CD4-positive, alpha-beta T cell (primary cell): Measurements from ENCODE around the gene LHFPL3. TPM values are rescaled to one million over a fixed set of nuclear protein-coding genes. Genes with fewer than 3 reads are reported as not detected.
"Not testable (repeated sequence)": the region's sequence is repeated elsewhere in the genome, so short reads cannot be mapped to it uniquely, and the experiment has no call there.

Experiments used
- ATAC-seq: fragments of 200-7000 bp; cut with Tn5 transposase; one replicate; pipeline ENCODE4 v1.10.0; 2022; ENCODE audit warnings: mild to moderate bottlenecking; ENCODE audit not compliant: poor library complexity
- CTCF ChIA-PET: fragments of 350-600 bp; sonication (Branson Sonifier 250); formaldehyde crosslinking; loops from one replicate; lab custom pipeline; 2021; ENCODE audit warnings: antibody characterized with exemption, inconsistent platforms; lab: Charles Lee
- POLR2A ChIA-PET: fragments of 350-600 bp; sonication (Branson Sonifier 250); formaldehyde crosslinking; loops from one replicate; lab custom pipeline; 2021; ENCODE audit warnings: antibody characterized with exemption, inconsistent platforms; lab: Charles Lee
- DNase-seq, 14 experiments: peaks; one replicate each; pipeline ENCODE4 v3.0.0-alpha.2; 2013 to 2020; ENCODE audit warnings: mixed read lengths in 2 of 14
- H3K27ac ChIP-seq, 2 donors: one replicate each; pipeline versions ENCODE4 v1.5.1 to v1.7.0; 2013; ENCODE audit warnings: low read length in 2 of 2, low read depth in 1 of 2, mild to moderate bottlenecking in 1 of 2
- H3K27me3 ChIP-seq, 2 experiments: 1 replicate in 1 of 2; 2 replicates in 1 of 2; pipeline versions ENCODE4 v1.6.1 to v1.7.0; 2013; ENCODE audit warnings: low read length in 2 of 2, control low read depth in 1 of 2, mild to moderate bottlenecking in 1 of 2, moderate library complexity in 1 of 2; ENCODE audit not compliant: insufficient read depth in 2 of 2, control insufficient read depth in 1 of 2
- H3K36me3 ChIP-seq: one replicate; pipeline ENCODE4 v1.6.1; 2013; ENCODE audit warnings: low read length, control low read depth; ENCODE audit not compliant: insufficient read depth
- H3K4me1 ChIP-seq: one replicate; pipeline ENCODE4 v1.6.1; 2013; ENCODE audit warnings: low read length, control low read depth; ENCODE audit not compliant: insufficient read depth
- H3K4me3 ChIP-seq: one replicate; pipeline ENCODE4 v1.5.1; 2013; ENCODE audit warnings: mild to moderate bottlenecking, low read length, moderate library complexity
- H3K9me3 ChIP-seq, 2 experiments: 1 replicate in 1 of 2; 2 replicates in 1 of 2; pipeline versions ENCODE4 v1.6.1 to v1.7.0; 2013; ENCODE audit warnings: low read length in 2 of 2, mild to moderate bottlenecking in 2 of 2, control low read depth in 1 of 2, moderate library complexity in 1 of 2; ENCODE audit not compliant: control insufficient read depth in 1 of 2, insufficient read depth in 1 of 2
- H3K27ac Mint-ChIP-seq: one replicate; pipeline ENCODE4 v1.8.0; 2020; ENCODE audit warnings: mixed read lengths
- H3K27me3 Mint-ChIP-seq: one replicate; pipeline ENCODE4 v1.8.0; 2021; ENCODE audit warnings: mixed read lengths
- H3K36me3 Mint-ChIP-seq: one replicate; pipeline ENCODE4 v1.8.0; 2021; ENCODE audit warnings: low read depth, mixed read lengths
- H3K4me1 Mint-ChIP-seq: one replicate; pipeline ENCODE4 v1.8.0; 2021; ENCODE audit warnings: low read depth, mixed read lengths
- H3K4me3 Mint-ChIP-seq: one replicate; pipeline ENCODE4 v1.8.0; 2020; ENCODE audit warnings: mild to moderate bottlenecking, mixed read lengths
- H3K9me3 Mint-ChIP-seq: one replicate; pipeline ENCODE4 v1.8.0; 2020; ENCODE audit warnings: mixed read lengths
- CTCF ChIP-seq: fragments of 200-600 bp; IDR thresholded peaks from one replicate; pipeline ENCODE4 v1.8.0; 2022; ENCODE audit warnings: antibody characterized with exemption, mild to moderate bottlenecking
- intact Hi-C, 2 experiments: fragments of 100-400 bp; cut with DNase I in 1 of 2; cut with micrococcal nuclease in 1 of 2; formaldehyde crosslinking; loops; one replicate each; pipeline versions ENCODE4 v1.15.1 to v1.9.0; 2023 to 2025; cut with DNase I, micrococcal nuclease
- total RNA-seq, 174 experiments: library from RNA in 2 of 174; stranded (reverse) in 2 of 174; gene quantifications; one replicate each; pipeline ENCODE4 v1.2.3 and lab custom pipeline; 2021 to 2026

Gene LHFPL3
- total RNA-seq, 2 experiments from 2014 or later = not detected

GRCh38 chr7:104584620-104585019 is 256.2 kb downstream of the LHFPL3 start:
- Histone ChIP-seq H3K27ac (no peak overlapping the region), H3K36me3 (no peaks in the 10 kb centered on the region), H3K27me3 (no peaks in the 10 kb centered on the region), H3K4me3 (no peak overlapping the region), H3K4me1 (no peaks in the 10 kb centered on the region), H3K9me3 (no peaks in the 10 kb centered on the region)
- Mint-ChIP-seq H3K9me3 (peaks cover 11% of the 10 kb centered on the region), H3K36me3 (no peaks in the 10 kb centered on the region), H3K27ac (no peak overlapping the region), H3K4me1 (no peaks in the 10 kb centered on the region), H3K27me3 (no peaks in the 10 kb centered on the region), H3K4me3 (no peak overlapping the region)
- POLR2A ChIA-PET = no interaction called here
- no peak for TF ChIP-seq CTCF
- intact Hi-C loops = no loop called here
- DNase-seq (no peak), ATAC-seq (no peak)
- CTCF ChIA-PET = no interaction called here

GRCh38 chr7:104595591-104595990 is 267.2 kb downstream of the LHFPL3 start:
- H3K27ac Mint-ChIP-seq, H3K9me3 Mint-ChIP-seq, H3K27me3 ChIP-seq, H3K27me3 Mint-ChIP-seq, H3K36me3 Mint-ChIP-seq, H3K9me3 ChIP-seq, H3K4me1 Mint-ChIP-seq, POLR2A ChIA-PET, H3K4me1 ChIP-seq, H3K27ac ChIP-seq, H3K4me3 Mint-ChIP-seq, intact Hi-C loops, ATAC-seq, H3K36me3 ChIP-seq, H3K4me3 ChIP-seq, DNase-seq, CTCF ChIA-PET: not testable (repeated sequence)

GRCh38 chr7:104603957-104604356 is 275.6 kb downstream of the LHFPL3 start:
- Mint-ChIP-seq H3K9me3 (no peaks in the 10 kb centered on the region), H3K4me3 (no peak overlapping the region), H3K36me3 (no peaks in the 10 kb centered on the region), H3K27ac (no peak overlapping the region), H3K4me1 (no peaks in the 10 kb centered on the region), H3K27me3 (peaks cover 32% of the 10 kb centered on the region)
- TF ChIP-seq CTCF = no peak
- Histone ChIP-seq H3K27ac (no peak overlapping the region), H3K4me3 (no peak overlapping the region), H3K27me3 (no peaks in the 10 kb centered on the region), H3K36me3 (no peaks in the 10 kb centered on the region), H3K4me1 (no peaks in the 10 kb centered on the region), H3K9me3 (peaks cover 0 to 8% of the 10 kb centered on the region in 2 experiments)
- peak in 1 of 14 experiments; percentile 4 for DNase-seq
- ChIA-PET CTCF (no interaction called here), POLR2A (no interaction called here)
- intact Hi-C loops = no loop called here
- ATAC-seq = no peak

GRCh38 chr7:104604706-104605105 is 276.3 kb downstream of the LHFPL3 start:
- H3K27me3 Mint-ChIP-seq = peaks cover 32% of the 10 kb centered on the region
- ATAC-seq = no peak
- ChIA-PET CTCF (no interaction called here), POLR2A (no interaction called here)
- Histone ChIP-seq H3K27ac (no peak overlapping the region), H3K36me3 (no peaks in the 10 kb centered on the region), H3K4me1 (no peaks in the 10 kb centered on the region), H3K4me3 (no peak overlapping the region), H3K27me3 (no peaks in the 10 kb centered on the region), H3K9me3 (peaks cover 0 to 8% of the 10 kb centered on the region in 2 experiments)
- H3K9me3 Mint-ChIP-seq = no peaks in the 10 kb centered on the region
- no peak overlapping the region for H3K27ac Mint-ChIP-seq
- H3K4me1 Mint-ChIP-seq = no peaks in the 10 kb centered on the region
- no peak overlapping the region for H3K4me3 Mint-ChIP-seq
- intact Hi-C loops = no loop called here
- TF ChIP-seq CTCF = no peak
- no peak for DNase-seq
- no peaks in the 10 kb centered on the region for H3K36me3 Mint-ChIP-seq
